Measurements from ENCODE around the gene WDFY4. TPM values are rescaled to one million over a fixed set of nuclear protein-coding genes. Genes with fewer than 3 reads are reported as not detected.

WDFY4 gene
- total and polyA plus RNA-seq, 4 donors, result 3.1 to 3.8 (median 3.5) TPM

DNA sequence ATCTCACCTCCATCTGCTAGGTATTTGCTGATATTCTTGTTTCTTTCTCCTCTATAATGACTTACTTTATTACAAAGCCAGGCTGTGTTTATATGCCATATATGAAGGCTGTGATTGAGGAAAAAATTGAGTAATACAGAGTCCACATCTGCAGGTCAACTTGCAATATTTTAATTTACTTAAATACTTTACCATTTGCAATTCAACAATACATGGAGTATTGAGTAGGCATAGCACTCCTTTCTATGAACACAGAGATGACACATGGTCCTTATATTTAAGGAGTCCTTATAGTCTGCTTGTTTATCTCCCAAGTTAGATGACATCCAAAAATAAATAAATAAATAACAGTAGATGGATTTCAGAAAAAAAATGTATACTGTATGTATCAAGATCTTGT lies 158.5 kb downstream of the WDFY4 start:
- DNase-seq (ENCODE audit: low read depth in 4 of 6, low spot score in 6 of 6), result no peak
- no peak overlapping the region for H3K27ac ChIP-seq (ENCODE audit: low read depth, low read length)
- no peaks in the 10 kb centered on the region for H3K27me3 ChIP-seq (ENCODE audit: control insufficient read depth, insufficient read depth, low read length)
- H3K9me3 ChIP-seq (ENCODE audit: control insufficient read depth, insufficient read depth, low read length), result no peaks in the 10 kb centered on the region
- H3K4me1 ChIP-seq (ENCODE audit: control insufficient read depth, insufficient read depth, low read length), result no peaks in the 10 kb centered on the region
- H3K4me3 ChIP-seq (ENCODE audit: low read depth, low read length), result no peak overlapping the region
- no peaks in the 10 kb centered on the region for H3K36me3 ChIP-seq (ENCODE audit: control insufficient read depth, insufficient read depth, low read length)

DNA sequence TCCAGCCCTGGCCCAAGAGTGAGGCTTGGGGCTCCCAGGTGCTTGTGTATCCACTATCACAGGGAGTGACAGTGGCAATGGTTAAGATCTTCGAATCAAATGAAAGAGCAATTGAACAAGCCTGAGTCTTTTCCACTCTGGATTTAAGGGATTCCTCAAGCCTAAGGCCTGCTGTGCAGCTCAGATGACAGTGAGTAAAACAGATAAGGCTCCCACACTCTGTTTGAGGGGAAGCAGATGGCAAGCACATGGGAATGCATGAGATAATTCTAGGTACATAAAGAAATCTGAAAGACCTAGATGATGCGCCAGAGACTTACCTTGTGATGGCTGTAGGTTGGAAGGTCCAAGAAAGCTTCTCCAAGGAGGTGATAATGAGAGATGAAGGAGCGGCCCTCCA lies 159.9 kb downstream of the WDFY4 start:
- no peaks in the 10 kb centered on the region for H3K36me3 ChIP-seq (ENCODE audit: control insufficient read depth, insufficient read depth, low read length)
- DNase-seq (ENCODE audit: low read depth in 4 of 6, low spot score in 6 of 6), result peak in 2 of 6 donors; percentile 13 to 26
- H3K4me1 ChIP-seq (ENCODE audit: control insufficient read depth, insufficient read depth, low read length), result peaks cover 5% of the 10 kb centered on the region
- no peaks in the 10 kb centered on the region for H3K9me3 ChIP-seq (ENCODE audit: control insufficient read depth, insufficient read depth, low read length)
- no peak overlapping the region for H3K27ac ChIP-seq (ENCODE audit: low read depth, low read length)
- H3K4me3 ChIP-seq (ENCODE audit: low read depth, low read length), result no peak overlapping the region
- no peaks in the 10 kb centered on the region for H3K27me3 ChIP-seq (ENCODE audit: control insufficient read depth, insufficient read depth, low read length)
- 90% methylated on average over 3 of the region's 3 CpGs for WGBS (ENCODE audit: insufficient coverage)

DNA sequence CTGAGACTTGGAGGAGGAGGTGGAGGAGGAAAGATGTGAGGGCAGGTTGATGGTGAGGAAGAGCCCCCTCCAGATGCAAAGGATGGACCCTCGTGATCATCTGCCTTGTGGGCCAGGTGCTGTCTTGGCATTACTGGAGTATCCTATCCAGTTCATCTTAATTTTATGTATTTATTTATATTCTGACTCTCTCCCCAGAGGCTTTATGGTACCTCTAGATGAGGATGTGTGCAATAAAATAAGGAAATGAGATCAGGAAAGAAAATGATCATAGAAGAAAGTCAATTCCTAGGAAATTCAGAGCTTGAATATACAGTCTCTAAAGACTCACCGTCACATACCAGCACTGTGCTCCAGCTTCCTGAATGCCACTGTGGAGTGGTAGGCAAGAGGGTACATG lies 160.8 kb downstream of the WDFY4 start:
- Histone ChIP-seq H3K4me3 (ENCODE audit: low read depth, low read length) (no peak overlapping the region), H3K27me3 (ENCODE audit: control insufficient read depth, insufficient read depth, low read length) (no peaks in the 10 kb centered on the region), H3K36me3 (ENCODE audit: control insufficient read depth, insufficient read depth, low read length) (no peaks in the 10 kb centered on the region), H3K27ac (ENCODE audit: low read depth, low read length) (no peak overlapping the region), H3K4me1 (ENCODE audit: control insufficient read depth, insufficient read depth, low read length) (peaks cover 5% of the 10 kb centered on the region), H3K9me3 (ENCODE audit: control insufficient read depth, insufficient read depth, low read length) (no peaks in the 10 kb centered on the region)
- no peak for DNase-seq (ENCODE audit: low read depth in 4 of 6, low spot score in 6 of 6)
- WGBS (ENCODE audit: insufficient coverage), result 83% methylated on average over 1 of the region's 2 CpGs

- WGBS (ENCODE audit: insufficient coverage), result no CpG with 5 or more reads among the region's 5 CpGs
- Histone ChIP-seq H3K4me1 (ENCODE audit: control insufficient read depth, insufficient read depth, low read length) (peaks cover 8% of the 10 kb centered on the region), H3K9me3 (ENCODE audit: control insufficient read depth, insufficient read depth, low read length) (no peaks in the 10 kb centered on the region), H3K36me3 (ENCODE audit: control insufficient read depth, insufficient read depth, low read length) (no peaks in the 10 kb centered on the region), H3K27me3 (ENCODE audit: control insufficient read depth, insufficient read depth, low read length) (no peaks in the 10 kb centered on the region), H3K4me3 (ENCODE audit: low read depth, low read length) (no peak overlapping the region), H3K27ac (ENCODE audit: low read depth, low read length) (no peak overlapping the region)
- peak in 1 of 6 donors; percentile 70 for DNase-seq (ENCODE audit: low read depth in 4 of 6, low spot score in 6 of 6)
These were observed 163.0 kb downstream of the WDFY4 start for GRCh38 chr10:48847691-48848090.

DNA sequence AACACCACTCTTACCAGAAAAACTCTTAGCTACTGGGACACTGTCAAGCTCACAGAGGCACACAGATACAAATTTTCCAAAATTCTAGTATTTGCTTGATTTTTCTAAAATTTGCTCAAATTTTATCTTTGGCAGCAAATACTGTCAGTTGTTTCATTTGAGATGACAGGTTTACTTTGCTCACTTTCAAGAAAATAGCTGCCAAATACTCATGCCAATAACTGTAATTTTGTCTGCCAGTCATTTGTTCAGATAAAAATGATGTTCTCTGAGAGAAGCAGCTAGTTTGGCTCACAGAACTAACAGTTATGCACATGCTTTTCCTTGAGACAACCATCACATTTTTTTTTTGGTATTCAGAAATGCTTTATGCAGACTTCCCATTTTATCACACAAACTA lies 172.2 kb downstream of the WDFY4 start:
- Histone ChIP-seq H3K27me3 (ENCODE audit: control insufficient read depth, insufficient read depth, low read length) (no peaks in the 10 kb centered on the region), H3K4me1 (ENCODE audit: control insufficient read depth, insufficient read depth, low read length) (no peaks in the 10 kb centered on the region), H3K36me3 (ENCODE audit: control insufficient read depth, insufficient read depth, low read length) (no peaks in the 10 kb centered on the region), H3K4me3 (ENCODE audit: low read depth, low read length) (no peak overlapping the region), H3K9me3 (ENCODE audit: control insufficient read depth, insufficient read depth, low read length) (no peaks in the 10 kb centered on the region), H3K27ac (ENCODE audit: low read depth, low read length) (no peak overlapping the region)
- peak in 1 of 6 donors; percentile 85 for DNase-seq (ENCODE audit: low read depth in 4 of 6, low spot score in 6 of 6)

DNA sequence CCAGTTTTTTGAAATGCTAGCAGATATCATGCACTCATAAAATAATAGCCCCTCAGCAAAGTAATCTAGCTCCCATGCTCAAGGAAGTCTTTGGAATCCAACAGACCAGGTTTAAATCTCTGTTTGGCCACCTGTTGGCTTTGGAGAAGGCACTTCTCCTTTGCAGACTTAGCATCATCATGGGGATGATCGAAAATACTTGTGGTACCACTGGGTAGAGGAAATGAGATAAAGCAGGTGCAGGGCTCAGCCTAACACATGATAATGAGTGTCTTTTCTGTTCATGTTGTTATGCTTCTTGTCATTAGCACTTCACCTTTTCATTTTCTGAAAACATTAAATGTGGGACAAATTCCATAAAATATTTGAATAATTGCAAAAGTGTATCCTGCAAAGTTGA lies 187.6 kb downstream of the WDFY4 start:
- WGBS (ENCODE audit: insufficient coverage), result no CpG with 5 or more reads among the region's 1 CpG
- DNase-seq (ENCODE audit: low read depth in 4 of 6, low spot score in 6 of 6), result no peak
- no peaks in the 10 kb centered on the region for H3K27me3 ChIP-seq (ENCODE audit: control insufficient read depth, insufficient read depth, low read length)
- no peak overlapping the region for H3K4me3 ChIP-seq (ENCODE audit: low read depth, low read length)
- H3K4me1 ChIP-seq (ENCODE audit: control insufficient read depth, insufficient read depth, low read length), result no peaks in the 10 kb centered on the region
- no peak overlapping the region for H3K27ac ChIP-seq (ENCODE audit: low read depth, low read length)
- H3K9me3 ChIP-seq (ENCODE audit: control insufficient read depth, insufficient read depth, low read length), result no peaks in the 10 kb centered on the region
- no peaks in the 10 kb centered on the region for H3K36me3 ChIP-seq (ENCODE audit: control insufficient read depth, insufficient read depth, low read length)

DNA sequence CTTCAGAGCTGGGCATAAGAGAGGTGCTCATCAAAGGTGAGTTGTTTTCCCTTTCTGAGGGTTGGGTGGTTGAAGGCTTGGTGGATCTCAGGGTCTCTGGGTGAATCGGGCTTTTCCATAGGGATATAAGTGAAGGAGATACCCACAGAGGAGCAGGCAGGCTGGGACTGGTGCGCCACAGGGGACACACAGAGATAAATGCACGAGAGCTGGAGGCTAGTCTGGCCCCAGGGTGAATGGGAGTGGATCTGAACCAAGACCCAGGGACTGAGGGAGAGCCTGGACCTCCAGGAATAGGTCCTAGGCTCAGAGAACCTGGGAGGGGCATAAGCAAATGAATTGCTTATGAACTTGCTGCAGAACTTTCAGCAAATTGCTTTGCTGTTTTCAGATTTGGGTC lies 193.4 kb downstream of the WDFY4 start:
- H3K36me3 ChIP-seq (ENCODE audit: control insufficient read depth, insufficient read depth, low read length), result no peaks in the 10 kb centered on the region
- 90% methylated on average over 3 of the region's 3 CpGs for WGBS (ENCODE audit: insufficient coverage)
- no peaks in the 10 kb centered on the region for H3K4me1 ChIP-seq (ENCODE audit: control insufficient read depth, insufficient read depth, low read length)
- no peaks in the 10 kb centered on the region for H3K27me3 ChIP-seq (ENCODE audit: control insufficient read depth, insufficient read depth, low read length)
- H3K4me3 ChIP-seq (ENCODE audit: low read depth, low read length), result no peak overlapping the region
- H3K27ac ChIP-seq (ENCODE audit: low read depth, low read length), result no peak overlapping the region
- no peak for DNase-seq (ENCODE audit: low read depth in 4 of 6, low spot score in 6 of 6)
- no peaks in the 10 kb centered on the region for H3K9me3 ChIP-seq (ENCODE audit: control insufficient read depth, insufficient read depth, low read length)

GRCh38 chr10:48879451-48879850 lies 194.8 kb downstream of the WDFY4 start:
- no peaks in the 10 kb centered on the region for H3K9me3 ChIP-seq (ENCODE audit: control insufficient read depth, insufficient read depth, low read length)
- H3K36me3 ChIP-seq (ENCODE audit: control insufficient read depth, insufficient read depth, low read length), result no peaks in the 10 kb centered on the region
- peak in 2 of 6 donors; percentile 5 to 86 for DNase-seq (ENCODE audit: low read depth in 4 of 6, low spot score in 6 of 6)
- no peaks in the 10 kb centered on the region for H3K4me1 ChIP-seq (ENCODE audit: control insufficient read depth, insufficient read depth, low read length)
- no peak overlapping the region for H3K27ac ChIP-seq (ENCODE audit: low read depth, low read length)
- no peak overlapping the region for H3K4me3 ChIP-seq (ENCODE audit: low read depth, low read length)
- WGBS (ENCODE audit: insufficient coverage), result 59% methylated on average over 5 of the region's 5 CpGs
- H3K27me3 ChIP-seq (ENCODE audit: control insufficient read depth, insufficient read depth, low read length), result no peaks in the 10 kb centered on the region

- Histone ChIP-seq H3K27me3 (ENCODE audit: control insufficient read depth, insufficient read depth, low read length) (no peaks in the 10 kb centered on the region), H3K36me3 (ENCODE audit: control insufficient read depth, insufficient read depth, low read length) (no peaks in the 10 kb centered on the region), H3K9me3 (ENCODE audit: control insufficient read depth, insufficient read depth, low read length) (no peaks in the 10 kb centered on the region), H3K4me1 (ENCODE audit: control insufficient read depth, insufficient read depth, low read length) (no peaks in the 10 kb centered on the region), H3K4me3 (ENCODE audit: low read depth, low read length) (no peak overlapping the region), H3K27ac (ENCODE audit: low read depth, low read length) (no peak overlapping the region)
- WGBS (ENCODE audit: insufficient coverage), result 44% methylated on average over 11 of the region's 11 CpGs
- peak in 1 of 6 donors; percentile 11 for DNase-seq (ENCODE audit: low read depth in 4 of 6, low spot score in 6 of 6)
These were observed 195.5 kb downstream of the WDFY4 start for GRCh38 chr10:48880016-48880705.

GRCh38 chr10:48881937-48882336 lies 197.3 kb downstream of the WDFY4 start:
- no peak overlapping the region for H3K27ac ChIP-seq (ENCODE audit: low read depth, low read length)
- WGBS (ENCODE audit: insufficient coverage), result 57% methylated on average over 1 of the region's 1 CpG

More at GRCh38 chr10:48881937-48882336, 197.3 kb downstream of the WDFY4 start:
- H3K9me3 ChIP-seq (ENCODE audit: control insufficient read depth, insufficient read depth, low read length), result no peaks in the 10 kb centered on the region
- no peaks in the 10 kb centered on the region for H3K4me1 ChIP-seq (ENCODE audit: control insufficient read depth, insufficient read depth, low read length)
- no peaks in the 10 kb centered on the region for H3K36me3 ChIP-seq (ENCODE audit: control insufficient read depth, insufficient read depth, low read length)
- H3K4me3 ChIP-seq (ENCODE audit: low read depth, low read length), result no peak overlapping the region
- no peaks in the 10 kb centered on the region for H3K27me3 ChIP-seq (ENCODE audit: control insufficient read depth, insufficient read depth, low read length)
- DNase-seq (ENCODE audit: low read depth in 4 of 6, low spot score in 6 of 6), result no peak

Measured in spinal cord (tissue), 10 donors.